Keratinocyte (primary cell): Measurements from ENCODE around the gene RSPRY1.

Source experiments
- EZH2 ChIP-seq: IDR thresholded peaks from one replicate; pipeline ENCODE4 v1.6.1; 2012; ENCODE audit warnings: inconsistent platforms, mild to moderate bottlenecking, low read length, moderate library complexity
- TF ChIP-seq, protein P1 (sequence below), 3 experiments: IDR thresholded peaks in 1 of 3; conservative IDR thresholded peaks in 1 of 3; optimal IDR thresholded peaks in 1 of 3; 2 replicates in 2 of 3; 3 replicates in 1 of 3; pipeline versions ENCODE3 to v1.5.1; 2011; ENCODE audit warnings: low read length in 3 of 3, mild to moderate bottlenecking in 3 of 3, moderate library complexity in 2 of 3, control low read depth in 1 of 3, inconsistent platforms in 1 of 3; ENCODE audit not compliant: insufficient read depth in 2 of 3; ENCODE audit errors: extremely low read depth in 1 of 3

- TF ChIP-seq, protein P1, sequence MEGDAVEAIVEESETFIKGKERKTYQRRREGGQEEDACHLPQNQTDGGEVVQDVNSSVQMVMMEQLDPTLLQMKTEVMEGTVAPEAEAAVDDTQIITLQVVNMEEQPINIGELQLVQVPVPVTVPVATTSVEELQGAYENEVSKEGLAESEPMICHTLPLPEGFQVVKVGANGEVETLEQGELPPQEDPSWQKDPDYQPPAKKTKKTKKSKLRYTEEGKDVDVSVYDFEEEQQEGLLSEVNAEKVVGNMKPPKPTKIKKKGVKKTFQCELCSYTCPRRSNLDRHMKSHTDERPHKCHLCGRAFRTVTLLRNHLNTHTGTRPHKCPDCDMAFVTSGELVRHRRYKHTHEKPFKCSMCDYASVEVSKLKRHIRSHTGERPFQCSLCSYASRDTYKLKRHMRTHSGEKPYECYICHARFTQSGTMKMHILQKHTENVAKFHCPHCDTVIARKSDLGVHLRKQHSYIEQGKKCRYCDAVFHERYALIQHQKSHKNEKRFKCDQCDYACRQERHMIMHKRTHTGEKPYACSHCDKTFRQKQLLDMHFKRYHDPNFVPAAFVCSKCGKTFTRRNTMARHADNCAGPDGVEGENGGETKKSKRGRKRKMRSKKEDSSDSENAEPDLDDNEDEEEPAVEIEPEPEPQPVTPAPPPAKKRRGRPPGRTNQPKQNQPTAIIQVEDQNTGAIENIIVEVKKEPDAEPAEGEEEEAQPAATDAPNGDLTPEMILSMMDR (optimal IDR thresholded peaks at IDR 0.05 in 1 of 3, IDR thresholded peaks at IDR 0.05 in 1 of 3, conservative IDR thresholded peaks at IDR 0.05 in 1 of 3; ENCODE audit: extremely low read depth in 1 of 3, insufficient read depth in 2 of 3, low read length in 3 of 3): no peak
- TF ChIP-seq EZH2: no peak
These were observed 17.3 kb downstream of the RSPRY1 start for GRCh38 chr16:57203451-57203850.
